Neural cell (in vitro differentiated cells): ENCODE results near the gene RBM27. TPM values are rescaled to one million over a fixed set of nuclear protein-coding genes. Genes with fewer than 3 reads are reported as not detected.

Experiments
- H2AFZ ChIP-seq: fragments of 200-600, 300-800 bp; sonication (generic), shearing (Covaris generic); 2 replicates; pipeline ENCODE4 v1.6.0; 2014; ENCODE audit warnings: low read depth, mild to moderate bottlenecking, antibody characterized with exemption, low read length, moderate library complexity
- H3F3A ChIP-seq: fragments of 200-600 bp; shearing (Covaris generic); 2 replicates; pipeline ENCODE4 v1.6.1; 2016; ENCODE audit warnings: mild to moderate bottlenecking, moderate library complexity, mixed read lengths, antibody characterized with exemption, low read length; ENCODE audit not compliant: insufficient read depth, poor library complexity, severe bottlenecking
- H3K27ac ChIP-seq: fragments of 200-600, 300-800 bp; sonication (generic), shearing (Covaris generic); 2 replicates; pipeline ENCODE4 v1.5.1; 2014; ENCODE audit warnings: mild to moderate bottlenecking, low read length, moderate library complexity
- H3K27me3 ChIP-seq: fragments of 300-800, 200-600 bp; sonication (generic), shearing (Covaris generic); 2 replicates; pipeline ENCODE4 v1.6.0; 2014; ENCODE audit warnings: mild to moderate bottlenecking, low read depth, low read length, moderate library complexity; ENCODE audit not compliant: insufficient read depth
- H3K36me3 ChIP-seq: fragments of 300-800, 200-600 bp; sonication (generic), shearing (Covaris generic); 2 replicates; pipeline ENCODE4 v1.5.1; 2014; ENCODE audit warnings: mild to moderate bottlenecking, antibody characterized with exemption, low read length, moderate library complexity; ENCODE audit not compliant: insufficient read depth
- H3K4me2 ChIP-seq: fragments of 300-800, 200-600 bp; sonication (generic), shearing (Covaris generic); 2 replicates; pipeline ENCODE4 v1.6.0; 2014; ENCODE audit warnings: mild to moderate bottlenecking, low read length
- H3K4me3 ChIP-seq: fragments of 300-800, 200-600 bp; sonication (generic), shearing (Covaris generic); 2 replicates; pipeline ENCODE4 v1.5.1; 2014; ENCODE audit warnings: mild to moderate bottlenecking, low read length, moderate library complexity
- H3K79me2 ChIP-seq: fragments of 200-600 bp; shearing (Covaris generic); replicated peaks from 2 replicates; pipeline ENCODE4 v1.6.0; 2014; ENCODE audit warnings: mild to moderate bottlenecking, low read length, moderate library complexity; ENCODE audit not compliant: insufficient read depth
- H3K9ac ChIP-seq: fragments of 300-800, 200-600 bp; sonication (generic), shearing (Covaris generic); 2 replicates; pipeline ENCODE4 v1.6.1; 2016; ENCODE audit warnings: mild to moderate bottlenecking, low read length, mixed read lengths
- H3K9me2 ChIP-seq: fragments of 200-600 bp; shearing (Covaris generic); 2 replicates; pipeline ENCODE4 v1.6.1; 2016; ENCODE audit warnings: mild to moderate bottlenecking, low read length, mixed read lengths; ENCODE audit not compliant: insufficient read depth
- H3K9me3 ChIP-seq: fragments of 200-600, 300-800 bp; sonication (generic), shearing (Covaris generic); 2 replicates; pipeline ENCODE4 v1.6.1; 2016; ENCODE audit warnings: mild to moderate bottlenecking, mixed run types, low read length, moderate library complexity, mixed read lengths
- H4K20me1 ChIP-seq: fragments of 200-600 bp; shearing (Covaris generic); 2 replicates; pipeline ENCODE4 v1.6.1; 2016; ENCODE audit warnings: mild to moderate bottlenecking, mixed run types; ENCODE audit not compliant: insufficient read depth
- EP300 ChIP-seq: fragments of 450-650 bp; conservative IDR thresholded peaks from 2 replicates; pipeline ENCODE4 v1.6.1; 2014; ENCODE audit warnings: antibody characterized with exemption, mild to moderate bottlenecking, moderate library complexity; ENCODE audit not compliant: poor library complexity, severe bottlenecking
- EZH2 ChIP-seq: fragments of 200-600, 300-800 bp; shearing (Covaris generic), sonication (generic); IDR thresholded peaks from 2 replicates; pipeline ENCODE4 v1.6.1; 2014; ENCODE audit warnings: antibody characterized with exemption, low read length, borderline replicate concordance, mild to moderate bottlenecking; ENCODE audit not compliant: insufficient read depth, poor library complexity, severe bottlenecking
- MXI1 ChIP-seq: fragments of 450-650 bp; conservative IDR thresholded peaks from 2 replicates; pipeline ENCODE4 v1.6.1; 2014; ENCODE audit warnings: antibody characterized with exemption, mild to moderate bottlenecking; ENCODE audit not compliant: poor library complexity, severe bottlenecking
- POLR2AphosphoS5 ChIP-seq: IDR thresholded peaks from 2 replicates; pipeline ENCODE4 v1.6.1; 2012
- RAD21 ChIP-seq: fragments of 450-650 bp; conservative IDR thresholded peaks from 2 replicates; pipeline ENCODE4 v1.6.1; 2014; ENCODE audit warnings: antibody characterized with exemption, mild to moderate bottlenecking, moderate library complexity
- SMC3 ChIP-seq: fragments of 450-650 bp; conservative IDR thresholded peaks from 2 replicates; pipeline ENCODE4 v1.6.1; 2014; ENCODE audit warnings: antibody characterized with exemption, mild to moderate bottlenecking, moderate library complexity; ENCODE audit not compliant: poor library complexity
- TAF1 ChIP-seq: IDR thresholded peaks from 2 replicates; pipeline ENCODE4 v1.6.1; 2012; ENCODE audit warnings: low read depth
- polyA plus RNA-seq: library from polyadenylated mRNA; depleted of rRNA; stranded (reverse); fragments of >200 nt; gene quantifications from 2 replicates; pipeline ENCODE4 v1.2.3, GENCODE V29; 2014
- small RNA-seq, 3 experiments: library from RNA; depleted of rRNA; stranded (forward); fragments of <200 nt; gene quantifications; one replicate each; pipeline ENCODE3, GENCODE V24; 2012
- TF ChIP-seq, protein P1 (sequence below): IDR thresholded peaks from 2 replicates; pipeline ENCODE4 v1.6.1; 2012; ENCODE audit warnings: borderline replicate concordance
- TF ChIP-seq, protein P2 (sequence below): fragments of 450-650 bp; IDR thresholded peaks from 2 replicates; pipeline ENCODE4 v1.5.1; 2014; ENCODE audit warnings: antibody characterized with exemption, mild to moderate bottlenecking, moderate library complexity; ENCODE audit not compliant: poor library complexity, severe bottlenecking

The RBM27 gene
- polyA plus RNA-seq, 1 donor from 2014 or later = 23.2 TPM

DNA sequence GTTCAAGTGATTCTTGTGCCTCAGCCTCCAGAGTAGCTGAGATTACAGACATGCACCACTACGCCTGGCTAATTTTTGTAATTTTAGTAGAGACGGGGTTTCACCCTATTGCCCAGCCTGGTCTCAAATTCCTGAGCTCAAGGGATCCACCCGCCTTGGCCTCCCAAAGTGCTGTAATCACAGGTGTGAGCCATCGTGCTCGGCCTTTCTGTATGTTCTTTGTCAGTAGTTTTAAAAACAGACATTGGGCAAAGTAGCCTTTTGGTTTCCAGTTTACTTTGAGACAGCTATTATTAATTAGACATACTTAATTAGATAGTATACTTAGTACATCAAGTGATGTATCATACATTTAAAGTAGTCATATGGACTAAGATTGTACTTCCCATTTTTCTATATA is 45.2 kb downstream of the RBM27 start:
- no peaks in the 10 kb centered on the region for H3K9me3 ChIP-seq
- H3K79me2 ChIP-seq = no peaks in the 10 kb centered on the region
- no peaks in the 10 kb centered on the region for H3K27me3 ChIP-seq
- no peak overlapping the region for H2AFZ ChIP-seq
- no peak overlapping the region for H3K9ac ChIP-seq
- H3K4me3 ChIP-seq = no peak overlapping the region
- no peaks in the 10 kb centered on the region for H3K9me2 ChIP-seq
- no peaks in the 10 kb centered on the region for H3F3A ChIP-seq
- no peak for TF ChIP-seq EP300
- H3K27ac ChIP-seq = no peak overlapping the region
- no peaks in the 10 kb centered on the region for H4K20me1 ChIP-seq
- H3K4me2 ChIP-seq = no peak overlapping the region
- H3K36me3 ChIP-seq = peaks cover 4% of the 10 kb centered on the region

DNA sequence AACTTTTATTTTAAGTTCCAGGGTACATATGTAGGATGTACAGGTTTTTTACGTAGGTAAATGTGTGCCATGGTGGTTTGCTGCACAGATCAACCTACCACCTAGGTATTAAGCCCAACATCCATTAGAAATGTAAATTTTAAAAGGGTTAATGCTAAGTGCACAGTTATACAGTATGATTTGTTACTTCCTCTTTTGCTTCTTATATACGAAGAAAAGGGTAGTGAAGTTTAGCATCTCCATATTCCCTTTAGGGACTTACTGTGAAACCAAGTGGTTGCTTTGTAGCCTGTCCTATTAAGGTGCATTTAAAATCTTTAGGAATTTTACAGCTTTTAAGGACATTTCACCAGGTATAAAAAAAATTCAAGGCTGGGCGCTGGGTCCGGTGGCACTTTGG is 46.4 kb downstream of the RBM27 start:
- H3K9me3 ChIP-seq = no peaks in the 10 kb centered on the region
- H3K27me3 ChIP-seq = no peaks in the 10 kb centered on the region
- H3K79me2 ChIP-seq = no peaks in the 10 kb centered on the region
- no peak overlapping the region for H3K9ac ChIP-seq
- no peaks in the 10 kb centered on the region for H3K9me2 ChIP-seq
- H3K4me3 ChIP-seq = no peak overlapping the region
- TF ChIP-seq EZH2 = no peak
- no peak for TF ChIP-seq MXI1
- TF ChIP-seq, protein P1, sequence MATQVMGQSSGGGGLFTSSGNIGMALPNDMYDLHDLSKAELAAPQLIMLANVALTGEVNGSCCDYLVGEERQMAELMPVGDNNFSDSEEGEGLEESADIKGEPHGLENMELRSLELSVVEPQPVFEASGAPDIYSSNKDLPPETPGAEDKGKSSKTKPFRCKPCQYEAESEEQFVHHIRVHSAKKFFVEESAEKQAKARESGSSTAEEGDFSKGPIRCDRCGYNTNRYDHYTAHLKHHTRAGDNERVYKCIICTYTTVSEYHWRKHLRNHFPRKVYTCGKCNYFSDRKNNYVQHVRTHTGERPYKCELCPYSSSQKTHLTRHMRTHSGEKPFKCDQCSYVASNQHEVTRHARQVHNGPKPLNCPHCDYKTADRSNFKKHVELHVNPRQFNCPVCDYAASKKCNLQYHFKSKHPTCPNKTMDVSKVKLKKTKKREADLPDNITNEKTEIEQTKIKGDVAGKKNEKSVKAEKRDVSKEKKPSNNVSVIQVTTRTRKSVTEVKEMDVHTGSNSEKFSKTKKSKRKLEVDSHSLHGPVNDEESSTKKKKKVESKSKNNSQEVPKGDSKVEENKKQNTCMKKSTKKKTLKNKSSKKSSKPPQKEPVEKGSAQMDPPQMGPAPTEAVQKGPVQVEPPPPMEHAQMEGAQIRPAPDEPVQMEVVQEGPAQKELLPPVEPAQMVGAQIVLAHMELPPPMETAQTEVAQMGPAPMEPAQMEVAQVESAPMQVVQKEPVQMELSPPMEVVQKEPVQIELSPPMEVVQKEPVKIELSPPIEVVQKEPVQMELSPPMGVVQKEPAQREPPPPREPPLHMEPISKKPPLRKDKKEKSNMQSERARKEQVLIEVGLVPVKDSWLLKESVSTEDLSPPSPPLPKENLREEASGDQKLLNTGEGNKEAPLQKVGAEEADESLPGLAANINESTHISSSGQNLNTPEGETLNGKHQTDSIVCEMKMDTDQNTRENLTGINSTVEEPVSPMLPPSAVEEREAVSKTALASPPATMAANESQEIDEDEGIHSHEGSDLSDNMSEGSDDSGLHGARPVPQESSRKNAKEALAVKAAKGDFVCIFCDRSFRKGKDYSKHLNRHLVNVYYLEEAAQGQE = no peak
- no peak for TF ChIP-seq POLR2AphosphoS5
- TF ChIP-seq RAD21 = no peak
- no peak for TF ChIP-seq SMC3
- TF ChIP-seq TAF1 = no peak
- no peak for TF ChIP-seq EP300
- TF ChIP-seq, protein P2, sequence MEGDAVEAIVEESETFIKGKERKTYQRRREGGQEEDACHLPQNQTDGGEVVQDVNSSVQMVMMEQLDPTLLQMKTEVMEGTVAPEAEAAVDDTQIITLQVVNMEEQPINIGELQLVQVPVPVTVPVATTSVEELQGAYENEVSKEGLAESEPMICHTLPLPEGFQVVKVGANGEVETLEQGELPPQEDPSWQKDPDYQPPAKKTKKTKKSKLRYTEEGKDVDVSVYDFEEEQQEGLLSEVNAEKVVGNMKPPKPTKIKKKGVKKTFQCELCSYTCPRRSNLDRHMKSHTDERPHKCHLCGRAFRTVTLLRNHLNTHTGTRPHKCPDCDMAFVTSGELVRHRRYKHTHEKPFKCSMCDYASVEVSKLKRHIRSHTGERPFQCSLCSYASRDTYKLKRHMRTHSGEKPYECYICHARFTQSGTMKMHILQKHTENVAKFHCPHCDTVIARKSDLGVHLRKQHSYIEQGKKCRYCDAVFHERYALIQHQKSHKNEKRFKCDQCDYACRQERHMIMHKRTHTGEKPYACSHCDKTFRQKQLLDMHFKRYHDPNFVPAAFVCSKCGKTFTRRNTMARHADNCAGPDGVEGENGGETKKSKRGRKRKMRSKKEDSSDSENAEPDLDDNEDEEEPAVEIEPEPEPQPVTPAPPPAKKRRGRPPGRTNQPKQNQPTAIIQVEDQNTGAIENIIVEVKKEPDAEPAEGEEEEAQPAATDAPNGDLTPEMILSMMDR = no peak
- H2AFZ ChIP-seq = no peak overlapping the region
- H3K4me2 ChIP-seq = no peak overlapping the region
- H4K20me1 ChIP-seq = no peaks in the 10 kb centered on the region
- H3F3A ChIP-seq = no peaks in the 10 kb centered on the region
- H3K27ac ChIP-seq = no peak overlapping the region
- peaks cover 4% of the 10 kb centered on the region for H3K36me3 ChIP-seq

Small RNA genes within 50 kb of the gene (small RNA-seq; reads per million reads assigned to genes)
- 0 reads per million in 3 experiments for gene RNU7-180P

Other genes starting within 250 kb of the RBM27 start
- gene PLAC8L1, start 98.0 kb upstream of the RBM27 start, polyA plus RNA-seq = 0.93 and 1.2 TPM in 2 replicates
- gene LARS1, start 21.0 kb upstream of the RBM27 start, polyA plus RNA-seq = 102 and 147 TPM in 2 replicates
- gene POU4F3, start 135.2 kb downstream of the RBM27 start, polyA plus RNA-seq = 0.15 and 0.22 TPM in 2 replicates
- gene TCERG1, start 243.7 kb downstream of the RBM27 start, polyA plus RNA-seq = 209 and 238 TPM in 2 replicates